GM12892 (cell line): ENCODE measurements around the gene GABRR1.
A peak's percentile ranks its signal among the peaks of the same experiment; 100 is the strongest.

Source experiments
- DNase-seq: peaks from one replicate; pipeline ENCODE4 v3.0.0; 2011; ENCODE audit not compliant: insufficient read length
- FAIRE-seq: peaks from 2 replicates; lab custom pipeline; 2011; peaks lifted over from hg19 to GRCh38; lab: Jason Lieb, UNC
- POLR2A ChIP-seq: IDR thresholded peaks from 2 replicates; pipeline ENCODE4 v1.6.1; 2011; ENCODE audit warnings: low read depth, low read length, control low read depth
- POLR2AphosphoS5 ChIP-seq: IDR thresholded peaks from 2 replicates; pipeline ENCODE4 v1.6.1; 2011; ENCODE audit warnings: low read depth, low read length, control low read depth
- TAF1 ChIP-seq: IDR thresholded peaks from 2 replicates; pipeline ENCODE4 v1.6.1; 2011; ENCODE audit warnings: low read depth, mild to moderate bottlenecking, control low read depth, low read length, borderline replicate concordance

The GABRR1 gene

DNA sequence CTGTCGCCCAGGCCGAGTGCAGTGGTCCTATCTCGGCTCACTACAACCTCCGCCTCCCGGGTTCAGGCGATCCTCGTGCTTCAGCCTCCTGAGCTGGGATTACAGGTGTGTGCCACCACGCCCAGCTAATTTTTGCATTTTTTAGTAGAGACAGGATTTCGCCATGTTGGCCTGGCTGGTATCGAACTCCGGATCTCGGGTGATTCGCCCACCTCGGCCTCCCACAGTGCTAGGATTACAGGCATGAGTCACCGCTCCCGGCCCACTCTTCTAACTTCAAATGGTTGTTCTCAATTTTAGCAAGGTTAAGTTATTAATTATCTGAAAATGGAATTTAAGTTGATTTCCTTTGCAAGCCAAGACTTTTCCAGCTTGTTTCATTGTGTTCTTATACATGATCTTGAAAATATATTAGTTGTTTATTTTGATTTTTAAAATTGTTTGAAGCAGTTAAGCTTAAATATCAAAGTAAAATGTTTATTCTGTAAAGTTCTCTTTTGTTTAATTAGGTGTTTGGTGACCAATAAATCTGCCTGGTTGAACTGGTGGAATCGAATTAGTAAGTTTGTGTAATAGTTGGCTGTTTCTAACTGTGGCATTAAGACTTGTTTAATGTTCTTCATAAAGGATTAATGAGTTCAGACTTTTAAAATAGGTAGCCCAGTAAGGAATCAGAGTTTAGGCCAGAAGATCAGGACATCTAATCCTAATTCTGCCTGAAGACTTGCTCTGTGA is 69.0 kb downstream of the GABRR1 start:
- FAIRE-seq, result no peak
- no peak for TF ChIP-seq POLR2A
- no peak for TF ChIP-seq POLR2AphosphoS5
- TF ChIP-seq TAF1, result no peak
- no peak for DNase-seq

DNA sequence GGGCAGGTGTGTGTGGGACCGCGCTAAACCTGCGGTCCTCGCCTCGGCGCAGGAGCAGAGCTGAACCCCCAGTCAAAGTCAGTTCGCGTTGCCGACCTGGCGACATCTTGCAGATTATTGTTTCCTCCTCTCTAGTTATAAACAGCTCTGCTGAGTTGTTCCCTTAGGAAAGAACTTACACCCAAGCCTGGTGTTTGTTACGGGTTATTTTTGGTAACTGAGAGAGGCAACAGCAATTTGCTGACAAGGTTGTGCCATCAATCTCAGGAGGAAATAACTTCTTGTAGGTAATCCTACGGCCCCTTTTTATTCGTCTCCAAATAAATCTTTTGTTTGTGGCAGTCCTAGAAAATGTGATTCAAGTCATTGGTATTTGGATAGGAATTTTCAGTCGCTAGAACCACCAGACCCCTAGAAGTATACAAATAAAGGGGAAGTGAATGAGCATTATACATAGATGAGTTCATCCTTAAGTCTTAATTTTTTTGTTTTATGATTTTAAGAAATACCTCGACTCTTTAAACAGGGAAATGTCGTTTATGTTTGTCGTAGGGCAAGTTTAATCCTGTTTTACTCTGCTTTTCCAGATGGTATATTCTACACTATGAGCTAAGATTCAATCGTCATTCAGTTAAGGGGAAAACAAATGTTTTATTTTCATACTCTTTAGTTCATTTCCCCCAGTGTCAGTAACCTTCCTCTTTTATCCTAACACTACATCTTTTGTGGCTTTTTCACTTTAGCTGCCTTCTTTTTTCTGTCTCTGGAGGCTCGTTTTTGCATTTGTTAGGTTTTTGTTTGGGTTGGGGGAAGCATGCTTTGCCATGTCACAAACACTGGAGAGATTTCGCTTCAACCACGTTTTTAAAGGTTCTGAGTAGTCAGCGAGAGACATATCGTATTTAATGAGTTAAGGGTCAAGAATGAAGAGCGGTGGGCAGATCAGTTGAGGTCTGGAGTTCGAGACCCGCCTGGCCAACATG is 70.1 kb downstream of the GABRR1 start:
- peak; percentile 76 for FAIRE-seq

DNA sequence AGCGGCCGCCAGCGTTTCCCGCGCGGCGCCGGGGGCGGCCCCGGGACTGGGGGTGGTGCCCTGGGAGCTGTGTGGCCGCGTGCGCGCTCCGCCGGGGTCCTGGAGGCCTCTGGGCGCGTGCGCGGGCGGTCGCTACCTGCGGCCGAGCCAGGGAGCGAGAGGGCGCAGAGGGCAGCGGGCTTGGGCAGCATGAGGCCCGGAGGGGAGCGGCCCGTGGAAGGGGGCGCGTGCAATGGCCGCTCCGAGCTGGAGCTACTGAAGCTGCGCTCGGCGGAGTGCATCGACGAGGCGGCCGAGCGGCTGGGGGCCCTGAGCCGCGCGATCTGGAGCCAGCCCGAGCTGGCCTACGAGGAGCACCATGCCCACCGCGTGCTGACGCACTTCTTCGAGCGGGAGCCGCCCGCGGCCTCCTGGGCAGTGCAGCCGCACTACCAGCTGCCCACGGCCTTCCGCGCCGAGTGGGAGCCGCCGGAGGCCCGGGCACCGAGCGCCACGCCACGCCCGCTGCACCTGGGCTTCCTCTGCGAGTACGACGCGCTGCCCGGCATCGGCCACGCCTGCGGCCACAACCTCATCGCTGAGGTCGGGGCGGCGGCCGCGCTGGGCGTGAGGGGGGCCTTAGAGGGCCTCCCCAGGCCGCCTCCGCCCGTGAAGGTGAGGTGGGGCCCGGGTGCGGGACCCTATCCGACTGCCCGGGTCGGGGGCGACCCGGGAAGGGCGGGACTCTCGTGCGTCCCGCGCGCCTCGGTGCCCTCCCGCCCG is 71.0 kb downstream of the GABRR1 start, which contains the start of gene PM20D2:
TSS of gene PM20D2 (plus strand) at position 100 of the 762 bp plus-strand sequence. CDS start at position 190, 90 bp downstream.
- FAIRE-seq, result no peak
- peak; percentile 70 for DNase-seq
- TF ChIP-seq TAF1 (no peak), POLR2AphosphoS5 (peak; percentile 34; the same call in 1 of the 2 replicates), POLR2A (peak; percentile 67)

More for the DNA sequence above, 70.1 kb downstream of the GABRR1 start:
- TF ChIP-seq TAF1 (no peak), POLR2AphosphoS5 (no peak), POLR2A (no peak)
- DNase-seq, result no peak

DNA sequence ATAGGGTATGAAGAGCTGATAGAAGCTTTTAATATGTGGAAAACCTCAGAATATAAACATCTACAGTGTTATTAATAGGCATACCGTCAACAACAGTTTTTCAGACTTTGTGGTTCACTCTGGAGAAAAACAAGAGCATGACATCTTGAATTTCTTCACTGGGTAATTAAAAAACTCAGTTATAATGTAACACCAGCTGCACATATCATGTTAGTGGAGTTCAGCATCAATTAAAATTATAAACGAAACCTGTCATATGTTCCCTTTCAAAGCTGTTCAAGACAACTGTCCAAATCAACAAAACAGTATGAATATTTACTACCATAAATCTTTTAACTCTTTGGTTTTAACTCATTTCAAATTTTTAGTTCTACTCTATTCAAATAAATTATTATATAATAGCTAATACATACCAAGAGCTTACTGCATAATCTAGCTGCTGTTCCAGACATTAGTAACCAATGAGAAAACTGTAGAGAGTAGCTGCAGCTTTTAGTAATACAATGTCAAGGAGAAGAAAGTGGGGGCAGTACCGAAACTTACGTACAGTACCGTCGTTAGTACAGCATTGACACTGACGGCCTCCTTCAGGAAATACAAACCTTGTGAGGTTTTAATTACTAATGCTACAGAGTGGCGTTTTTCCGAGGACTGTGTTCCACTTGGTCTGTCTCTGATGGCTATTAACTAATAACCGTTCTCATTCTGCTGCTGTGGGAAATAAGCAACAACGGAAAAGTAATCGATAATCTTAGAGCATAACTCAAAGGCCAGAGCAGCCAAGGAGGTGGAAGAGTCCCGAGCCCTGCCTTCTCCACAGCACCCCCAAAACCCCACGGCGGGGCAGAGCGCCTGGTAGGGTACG is 71.8 kb downstream of the GABRR1 start:
- FAIRE-seq (peak; percentile 91), DNase-seq (peak; percentile 31)
- TF ChIP-seq TAF1, result no peak
- TF ChIP-seq POLR2AphosphoS5, result no peak
- TF ChIP-seq POLR2A, result no peak

DNA sequence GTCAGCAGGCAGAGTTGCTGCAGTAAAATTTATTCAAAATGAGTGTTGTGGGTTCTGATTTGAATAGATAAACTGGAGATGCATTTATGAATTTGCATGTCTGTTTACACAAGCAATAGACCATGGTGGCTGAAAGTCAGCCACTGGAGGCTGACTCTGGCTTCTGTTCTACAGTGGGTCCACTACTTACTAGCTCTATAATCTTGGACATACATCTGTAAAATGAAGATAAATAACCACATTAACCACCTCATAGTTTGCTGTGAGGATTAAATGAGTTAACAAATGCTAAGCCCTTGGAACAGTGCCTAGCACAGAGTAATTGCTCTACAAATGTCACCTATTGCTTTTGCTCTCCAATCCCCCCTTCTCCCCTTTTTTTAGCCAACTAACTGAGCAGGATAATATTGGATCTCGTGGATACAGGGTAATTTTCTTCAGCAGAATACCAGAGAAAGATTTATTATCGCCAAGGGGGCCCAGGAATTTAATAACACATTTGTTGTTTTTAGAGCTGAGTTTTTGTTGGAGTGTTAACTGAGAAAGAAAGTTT is 72.7 kb downstream of the GABRR1 start:
- DNase-seq, result peak; percentile 13
- TF ChIP-seq POLR2AphosphoS5 (no peak), POLR2A (no peak), TAF1 (no peak)
- peak; percentile 80 for FAIRE-seq

DNA sequence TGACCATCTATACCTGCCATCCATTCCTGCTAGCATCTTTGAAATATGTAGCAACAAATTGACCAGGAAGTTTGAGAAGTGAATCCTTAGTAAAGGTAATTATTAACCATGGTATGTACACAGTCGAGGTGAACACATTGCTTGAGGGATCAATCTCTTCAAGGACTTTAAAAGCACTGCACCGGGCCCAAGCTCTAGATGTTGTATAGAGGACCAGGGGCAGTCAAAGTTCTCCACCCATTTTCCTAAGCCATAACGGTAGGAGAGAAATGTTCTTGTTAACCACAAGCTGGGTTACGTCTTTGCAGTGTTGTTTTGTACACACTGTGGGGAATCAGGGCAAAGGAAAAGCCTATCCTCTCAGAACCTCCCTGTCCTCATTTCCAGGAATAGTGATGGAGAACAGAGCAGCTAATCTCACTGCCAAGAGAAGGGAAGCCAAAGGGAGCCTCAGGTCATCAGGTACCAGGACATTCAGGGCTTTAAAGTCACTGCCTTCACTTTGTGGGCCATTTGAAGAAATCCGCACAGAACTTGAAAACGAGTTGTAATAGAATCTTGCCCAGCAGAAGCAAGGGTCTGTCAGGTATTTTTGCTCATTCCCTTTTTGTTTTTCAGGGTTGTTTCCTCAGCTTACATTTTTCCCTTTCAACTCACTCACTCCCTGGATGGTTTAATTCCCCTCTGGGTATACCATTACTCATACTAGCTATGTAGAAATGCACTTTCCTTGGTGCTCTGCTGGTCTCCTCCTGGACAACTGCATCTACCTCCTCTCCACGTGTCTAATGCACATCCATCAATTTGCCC is 76.6 kb downstream of the GABRR1 start:
- no peak for DNase-seq
- no peak for FAIRE-seq
- TF ChIP-seq TAF1 (no peak), POLR2AphosphoS5 (no peak), POLR2A (no peak)

DNA sequence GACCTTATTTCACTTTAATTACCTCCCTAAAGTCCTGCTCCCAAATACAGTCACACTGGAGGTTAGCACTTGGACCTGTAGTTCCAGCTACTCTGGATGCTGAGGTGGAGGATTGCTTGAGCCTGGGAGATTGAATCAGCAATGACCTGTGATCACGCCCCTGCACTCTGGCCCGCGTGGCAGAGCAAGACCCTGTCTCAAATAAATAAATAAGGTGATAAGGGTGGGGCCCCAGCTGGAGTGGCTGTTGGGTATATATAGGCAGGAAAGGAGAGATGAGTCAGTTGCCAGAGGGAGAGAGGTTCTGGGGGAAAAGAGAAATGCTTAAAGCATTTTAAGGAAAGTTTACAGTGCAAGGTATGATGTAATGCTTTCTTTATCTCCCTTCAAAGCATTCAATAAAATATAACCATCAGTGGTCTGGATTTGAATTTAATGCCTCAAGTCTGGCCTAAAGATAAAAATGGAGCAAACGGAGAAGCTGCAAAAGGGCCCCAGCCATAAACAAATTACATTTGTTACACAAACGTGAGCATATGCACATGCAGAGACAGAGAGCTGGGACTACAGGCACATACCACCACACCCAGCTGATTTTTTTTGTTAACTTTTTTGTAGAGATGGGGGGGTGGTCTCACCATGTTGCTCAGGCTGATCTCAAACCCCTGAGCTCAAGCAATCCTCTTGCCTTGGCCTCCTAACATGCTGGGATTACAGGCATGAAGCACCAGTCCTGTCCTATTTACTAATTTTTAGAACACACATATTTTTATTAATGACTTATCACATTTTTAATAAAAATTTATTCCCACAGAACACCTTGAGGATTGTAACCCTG is 77.4 kb downstream of the GABRR1 start:
- DNase-seq (no peak), FAIRE-seq (no peak)
- TF ChIP-seq POLR2AphosphoS5 (no peak), TAF1 (no peak), POLR2A (no peak)

DNA sequence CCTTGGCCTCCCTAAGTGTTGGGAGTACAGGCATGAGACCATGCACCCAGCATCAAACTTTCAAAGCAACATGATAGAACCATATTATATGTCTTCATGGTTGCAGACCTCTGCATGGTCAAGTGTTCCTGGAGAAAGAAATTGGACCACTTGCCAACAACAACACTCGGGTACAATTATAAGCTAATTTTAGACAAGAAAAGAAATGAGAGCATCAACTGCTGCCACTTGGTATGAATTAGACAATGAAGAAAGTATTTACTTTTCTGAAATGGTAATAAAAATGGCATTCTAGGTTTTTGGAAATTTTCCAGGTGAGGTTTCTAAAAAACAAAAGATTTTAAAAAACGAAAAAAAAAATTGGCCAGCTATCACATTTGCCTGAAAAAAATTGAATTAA is 79.0 kb downstream of the GABRR1 start:
- FAIRE-seq, result no peak

DNA sequence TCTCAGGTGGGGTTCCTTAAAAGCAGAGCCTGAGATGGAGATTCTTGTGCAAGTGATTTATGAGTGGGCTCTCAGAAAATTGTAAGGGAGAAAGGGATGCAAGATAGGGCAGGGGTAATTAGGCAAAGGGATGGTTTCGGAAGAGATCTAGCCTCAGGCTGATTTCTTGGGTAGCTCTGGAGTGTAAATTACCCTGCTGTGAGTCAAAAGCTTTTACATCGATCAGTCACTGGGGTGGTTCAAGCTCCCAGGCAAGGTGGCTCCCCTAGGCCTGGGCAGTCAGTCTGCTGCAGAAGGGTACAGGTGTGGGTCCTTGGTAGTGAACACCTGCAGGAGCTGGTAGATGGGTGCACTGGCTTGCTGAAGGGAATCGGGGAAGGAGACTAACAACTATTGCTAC is 82.4 kb downstream of the GABRR1 start:
- TF ChIP-seq POLR2AphosphoS5 (no peak), TAF1 (no peak), POLR2A (no peak)
- FAIRE-seq, result no peak
- no peak for DNase-seq

More for the DNA sequence above, 79.0 kb downstream of the GABRR1 start:
- TF ChIP-seq POLR2AphosphoS5 (no peak), POLR2A (no peak), TAF1 (no peak)
- DNase-seq, result no peak
